Karpas-422 (cell line): ENCODE data around the gene ARHGAP9. TPM values are rescaled to one million over a fixed set of nuclear protein-coding genes. Genes with fewer than 3 reads are reported as not detected.
A peak's percentile ranks its signal among the peaks of the same experiment; 100 is the strongest.
"Not testable (repeated sequence)": the region's sequence is repeated elsewhere in the genome, so short reads cannot be mapped to it uniquely, and the experiment has no call there.

Experiments used
- DNase-seq: peaks from one replicate; pipeline ENCODE4 v3.0.0-alpha.2; 2015
- H2AFZ ChIP-seq: fragments of 200-600 bp; sonication (generic); 2 replicates; pipeline ENCODE4 v1.6.1; 2014; ENCODE audit warnings: antibody characterized with exemption, low read length, mixed read lengths
- H3K27ac ChIP-seq: fragments of 200-600 bp; sonication (generic); 2 replicates; pipeline ENCODE4 v1.5.1; 2014; ENCODE audit warnings: mild to moderate bottlenecking, low read length, moderate library complexity
- H3K27me3 ChIP-seq: fragments of 200-600 bp; sonication (generic); 2 replicates; pipeline ENCODE4 v1.6.1; 2014; ENCODE audit warnings: low read length, mixed read lengths
- H3K36me3 ChIP-seq: fragments of 200-600 bp; sonication (generic); 2 replicates; pipeline ENCODE4 v1.6.1; 2014; ENCODE audit warnings: low read length, mixed read lengths; ENCODE audit not compliant: insufficient read depth
- H3K4me1 ChIP-seq: fragments of 200-600 bp; sonication (generic); 2 replicates; pipeline ENCODE4 v1.6.1; 2014; ENCODE audit warnings: mild to moderate bottlenecking, low read length, mixed read lengths
- H3K4me2 ChIP-seq: fragments of 200-600 bp; sonication (generic); 2 replicates; pipeline ENCODE4 v1.6.1; 2014; ENCODE audit warnings: low read length, low read depth, mild to moderate bottlenecking; ENCODE audit not compliant: poor library complexity, severe bottlenecking
- H3K4me3 ChIP-seq: fragments of 200-600 bp; sonication (generic); 2 replicates; pipeline ENCODE4 v1.5.1; 2014; ENCODE audit warnings: mild to moderate bottlenecking, antibody characterized with exemption, low read length, mixed read lengths
- H3K79me2 ChIP-seq: fragments of 200-600 bp; sonication (generic); 2 replicates; pipeline ENCODE4 v1.6.1; 2014; ENCODE audit warnings: mild to moderate bottlenecking, low read length, mixed read lengths
- H3K9ac ChIP-seq: fragments of 200-600 bp; sonication (generic); 2 replicates; pipeline ENCODE4 v1.6.0; 2014; ENCODE audit warnings: low read length
- H3K9me2 ChIP-seq: fragments of 200-600 bp; sonication (generic), shearing (Covaris generic); replicated peaks from 2 replicates; pipeline ENCODE4 v1.6.0; 2014; ENCODE audit warnings: mild to moderate bottlenecking, low read length, moderate library complexity; ENCODE audit not compliant: insufficient read depth
- H3K9me3 ChIP-seq: fragments of 300-700, 200-600 bp; sonication (generic); 2 replicates; pipeline ENCODE4 v1.6.1; 2014; ENCODE audit warnings: low read length, mixed read lengths
- H4K20me1 ChIP-seq: fragments of 200-600 bp; sonication (generic); 2 replicates; pipeline ENCODE4 v1.6.1; 2014; ENCODE audit warnings: mild to moderate bottlenecking, antibody characterized with exemption, low read length, low read depth; ENCODE audit not compliant: insufficient read depth
- total RNA-seq: library from RNA; depleted of rRNA; stranded (reverse); fragments of >200 nt; shearing (Covaris generic); gene quantifications from 2 replicates; pipeline ENCODE4 v1.2.3, GENCODE V29; 2014; ENCODE audit warnings: low replicate concordance

ARHGAP9 gene
- total RNA-seq, 1 experiment from 2014 or later = 12.3 TPM

DNA sequence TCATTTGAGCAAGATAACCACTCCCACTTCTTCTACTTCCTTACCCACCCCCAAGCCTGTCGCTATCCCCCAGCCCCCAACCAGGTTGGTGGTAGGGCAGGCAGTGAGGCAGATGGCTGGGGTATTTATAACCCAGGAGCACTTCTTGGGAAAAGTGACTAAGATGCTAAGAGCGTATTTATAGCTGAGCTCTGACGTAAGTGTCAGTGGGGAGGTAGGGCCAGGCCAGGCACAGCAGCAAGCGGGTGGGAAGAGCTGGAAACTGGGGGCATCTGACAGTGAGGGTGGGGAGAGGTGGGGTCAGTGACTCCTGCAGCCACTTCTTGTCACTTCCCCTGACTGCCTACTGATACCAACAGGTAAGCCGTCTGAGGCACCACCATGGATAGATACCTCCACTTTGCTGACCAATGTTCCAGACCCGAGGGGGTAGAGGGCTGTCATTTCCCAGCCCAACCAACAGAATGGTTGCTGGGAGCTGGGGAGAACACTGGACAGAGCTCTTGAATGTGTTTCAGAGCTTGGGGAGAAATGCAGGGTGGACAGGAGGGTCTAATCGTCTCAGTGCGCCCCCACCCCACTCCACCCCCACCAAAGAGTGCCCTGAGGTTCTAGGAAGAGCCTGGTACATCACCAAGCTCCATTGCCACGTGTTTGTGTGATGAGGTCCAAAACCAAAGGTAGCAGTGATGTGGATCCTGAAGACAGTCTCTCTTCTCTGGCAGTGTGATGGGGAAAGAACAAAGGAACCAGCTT lies 27.3 kb downstream of the ARHGAP9 start:
- H3K9me2 ChIP-seq = no peaks in the 10 kb centered on the region
- H3K36me3 ChIP-seq = no peaks in the 10 kb centered on the region
- DNase-seq = no peak
- H3K9me3 ChIP-seq = no peaks in the 10 kb centered on the region
- no peaks in the 10 kb centered on the region for H4K20me1 ChIP-seq
- no peak overlapping the region for H2AFZ ChIP-seq
- no peaks in the 10 kb centered on the region for H3K79me2 ChIP-seq
- no peaks in the 10 kb centered on the region for H3K27me3 ChIP-seq
- H3K4me2 ChIP-seq = peak overlapping the region; percentile 21
- H3K9ac ChIP-seq = peak overlapping the region; percentile 14; the same call in 1 of the 2 replicates
- peaks cover 34% of the 10 kb centered on the region for H3K4me1 ChIP-seq
- H3K27ac ChIP-seq = no peak overlapping the region
- H3K4me3 ChIP-seq = no peak overlapping the region

DNA sequence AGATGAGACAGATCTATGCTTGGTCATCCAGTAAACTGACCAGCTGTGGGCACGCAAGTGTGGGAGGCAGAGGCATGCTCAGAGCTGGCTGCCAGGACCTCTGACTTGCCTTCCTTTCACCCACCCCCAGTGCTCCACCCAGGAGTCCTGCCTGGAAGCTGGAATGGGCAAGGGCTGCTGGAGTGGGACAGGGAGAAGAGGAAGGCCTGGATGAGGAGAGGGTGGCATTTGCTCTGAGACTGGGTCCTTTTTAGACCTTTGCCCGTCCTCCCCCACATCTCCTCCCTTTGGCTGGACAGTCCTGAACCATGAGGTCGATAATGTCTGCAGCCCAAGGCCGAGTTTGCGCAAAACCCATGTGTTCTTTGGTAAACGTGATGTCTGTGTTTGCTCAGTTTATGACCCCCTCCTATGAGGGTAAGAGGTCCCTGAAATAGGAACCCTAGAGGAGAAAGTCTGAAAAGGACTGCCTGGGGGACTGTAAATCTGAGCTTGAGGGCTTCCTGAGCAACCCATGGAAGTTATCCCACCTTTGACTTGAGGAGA lies 28.4 kb downstream of the ARHGAP9 start:
- Histone ChIP-seq H4K20me1 (no peaks in the 10 kb centered on the region), H3K4me1 (peaks cover 33% of the 10 kb centered on the region), H3K9me3 (no peaks in the 10 kb centered on the region), H3K9ac (no peak overlapping the region), H3K27me3 (no peaks in the 10 kb centered on the region), H3K9me2 (no peaks in the 10 kb centered on the region), H3K4me2 (no peak overlapping the region), H2AFZ (no peak overlapping the region), H3K79me2 (no peaks in the 10 kb centered on the region), H3K27ac (no peak overlapping the region), H3K36me3 (no peaks in the 10 kb centered on the region), H3K4me3 (no peak overlapping the region)
- DNase-seq = no peak

- Histone ChIP-seq H3K27me3 (no peaks in the 10 kb centered on the region), H3K4me1 (peaks cover 21% of the 10 kb centered on the region), H3K4me2 (no peak overlapping the region), H4K20me1 (no peaks in the 10 kb centered on the region), H3K79me2 (no peaks in the 10 kb centered on the region), H2AFZ (no peak overlapping the region), H3K9me3 (no peaks in the 10 kb centered on the region), H3K36me3 (no peaks in the 10 kb centered on the region), H3K9me2 (no peaks in the 10 kb centered on the region), H3K9ac (no peak overlapping the region), H3K27ac (no peak overlapping the region), H3K4me3 (no peak overlapping the region)
- DNase-seq = no peak
Measured at GRCh38 chr12:57450057-57450456, 29.6 kb downstream of the ARHGAP9 start.

DNA sequence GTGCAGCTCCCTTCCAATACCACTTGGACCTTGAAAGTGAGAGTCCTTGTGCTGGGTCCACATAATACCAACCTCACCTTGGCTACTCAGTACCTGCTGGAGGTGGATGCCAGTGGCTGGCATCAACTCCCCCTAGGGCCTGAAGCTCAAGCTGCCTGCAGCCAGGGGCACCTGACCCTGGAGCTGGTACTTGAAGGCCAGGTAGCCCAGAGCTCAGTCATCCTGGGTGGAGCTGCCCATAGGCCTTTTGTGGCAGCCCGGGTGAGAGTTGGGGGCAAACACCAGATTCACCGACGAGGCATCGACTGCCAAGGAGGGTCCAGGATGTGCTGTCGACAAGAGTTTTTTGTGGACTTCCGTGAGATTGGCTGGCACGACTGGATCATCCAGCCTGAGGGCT lies 30.3 kb downstream of the ARHGAP9 start:
- no peaks in the 10 kb centered on the region for H3K9me3 ChIP-seq
- H3K4me2 ChIP-seq = no peak overlapping the region
- no peaks in the 10 kb centered on the region for H3K36me3 ChIP-seq
- no peak overlapping the region for H3K9ac ChIP-seq
- H4K20me1 ChIP-seq = no peaks in the 10 kb centered on the region
- H3K9me2 ChIP-seq = no peaks in the 10 kb centered on the region
- no peak overlapping the region for H2AFZ ChIP-seq
- H3K27ac ChIP-seq = no peak overlapping the region
- H3K4me3 ChIP-seq = no peak overlapping the region
- no peak for DNase-seq
- H3K4me1 ChIP-seq = peaks cover 14% of the 10 kb centered on the region
- no peaks in the 10 kb centered on the region for H3K27me3 ChIP-seq
- no peaks in the 10 kb centered on the region for H3K79me2 ChIP-seq

- H4K20me1 ChIP-seq = no peaks in the 10 kb centered on the region
- no peaks in the 10 kb centered on the region for H3K36me3 ChIP-seq
- no peaks in the 10 kb centered on the region for H3K27me3 ChIP-seq
- H3K9me3 ChIP-seq = no peaks in the 10 kb centered on the region
- peak; percentile 37 for DNase-seq
- no peak overlapping the region for H3K4me2 ChIP-seq
- peaks cover 12% of the 10 kb centered on the region for H3K4me1 ChIP-seq
- no peak overlapping the region for H2AFZ ChIP-seq
- H3K27ac ChIP-seq = no peak overlapping the region
- no peaks in the 10 kb centered on the region for H3K9me2 ChIP-seq
- H3K79me2 ChIP-seq = no peaks in the 10 kb centered on the region
- no peak overlapping the region for H3K4me3 ChIP-seq
- H3K9ac ChIP-seq = no peak overlapping the region
Measured at GRCh38 chr12:57448669-57449068, 31.0 kb downstream of the ARHGAP9 start.

GRCh38 chr12:57446292-57446960 lies 33.2 kb downstream of the ARHGAP9 start:
- no peaks in the 10 kb centered on the region for H3K27me3 ChIP-seq
- H4K20me1 ChIP-seq = no peaks in the 10 kb centered on the region
- H3K79me2 ChIP-seq = no peaks in the 10 kb centered on the region
- H3K9me2 ChIP-seq = no peaks in the 10 kb centered on the region
- H2AFZ ChIP-seq = no peak overlapping the region
- H3K9me3 ChIP-seq = no peaks in the 10 kb centered on the region
- no peaks in the 10 kb centered on the region for H3K36me3 ChIP-seq
- H3K9ac ChIP-seq = no peak overlapping the region
- DNase-seq = no peak
- no peak overlapping the region for H3K4me3 ChIP-seq
- H3K4me1 ChIP-seq = no peaks in the 10 kb centered on the region
- no peak overlapping the region for H3K4me2 ChIP-seq
- H3K27ac ChIP-seq = no peak overlapping the region

- Histone ChIP-seq H3K4me3 (no peak overlapping the region), H3K4me1 (no peaks in the 10 kb centered on the region), H2AFZ (no peak overlapping the region), H3K36me3 (no peaks in the 10 kb centered on the region), H3K9me2 (no peaks in the 10 kb centered on the region), H3K79me2 (no peaks in the 10 kb centered on the region), H4K20me1 (no peaks in the 10 kb centered on the region), H3K9ac (no peak overlapping the region), H3K4me2 (no peak overlapping the region), H3K27ac (no peak overlapping the region), H3K9me3 (no peaks in the 10 kb centered on the region), H3K27me3 (no peaks in the 10 kb centered on the region)
- peak; percentile 28 for DNase-seq
Measured at GRCh38 chr12:57444744-57445143, 34.9 kb downstream of the ARHGAP9 start.

GRCh38 chr12:57444337-57444736 lies 35.3 kb downstream of the ARHGAP9 start:
- H3K4me2 ChIP-seq, H3K4me1 ChIP-seq, H2AFZ ChIP-seq, H3K9me3 ChIP-seq, H3K9ac ChIP-seq, DNase-seq, H4K20me1 ChIP-seq, H3K79me2 ChIP-seq, H3K4me3 ChIP-seq, H3K9me2 ChIP-seq, H3K27me3 ChIP-seq, H3K36me3 ChIP-seq, H3K27ac ChIP-seq: not testable (repeated sequence)
